GM19324 (cell line): ENCODE results near the gene NOD1.
A peak's percentile ranks its signal among the peaks of the same experiment; 100 is the strongest.

Experiments
- ATAC-seq: cut with Tn5 transposase; IDR thresholded peaks from one replicate; pipeline ENCODE4 v1.9.1; 2021; ENCODE audit warnings: mild to moderate bottlenecking, moderate library complexity; ENCODE audit not compliant: unreplicated experiment, low FRiP score

NOD1 gene

GRCh38 chr7:30472081-30472783, 6.4 kb downstream of the NOD1 start:
- ATAC-seq: no peak

GRCh38 chr7:30471205-30471604, 7.4 kb downstream of the NOD1 start:
- ATAC-seq: no peak

GRCh38 chr7:30470771-30471170, 7.8 kb downstream of the NOD1 start:
- ATAC-seq: no peak

- ATAC-seq: no peak
Measured at GRCh38 chr7:30470163-30470770, 8.3 kb downstream of the NOD1 start.

GRCh38 chr7:30469303-30469702, 9.3 kb downstream of the NOD1 start:
- ATAC-seq: no peak

- no peak for ATAC-seq
Measured at GRCh38 chr7:30468791-30469190, 9.8 kb downstream of the NOD1 start.

GRCh38 chr7:30468041-30468440, 10.5 kb downstream of the NOD1 start:
- ATAC-seq: no peak

GRCh38 chr7:30467271-30467670, 11.3 kb downstream of the NOD1 start:
- no peak for ATAC-seq

GRCh38 chr7:30466266-30466665, 12.3 kb downstream of the NOD1 start:
- no peak for ATAC-seq

- no peak for ATAC-seq
Measured at GRCh38 chr7:30465811-30466180, 12.8 kb downstream of the NOD1 start.

GRCh38 chr7:30465046-30465810, 13.4 kb downstream of the NOD1 start:
- no peak for ATAC-seq

- ATAC-seq: no peak
Measured at GRCh38 chr7:30464231-30464671, 14.3 kb downstream of the NOD1 start.

- peak; percentile 42 for ATAC-seq
Measured at GRCh38 chr7:30463405-30464145, 15.0 kb downstream of the NOD1 start.

GRCh38 chr7:30462179-30462578, 16.4 kb downstream of the NOD1 start:
- no peak for ATAC-seq

- ATAC-seq: no peak
Measured at GRCh38 chr7:30460246-30460633, 18.3 kb downstream of the NOD1 start.

- no peak for ATAC-seq
Measured at GRCh38 chr7:30459591-30460245, 18.9 kb downstream of the NOD1 start.

GRCh38 chr7:30458311-30458710, 20.3 kb downstream of the NOD1 start:
- ATAC-seq: no peak

- no peak for ATAC-seq
Measured at GRCh38 chr7:30453921-30454320, 24.7 kb downstream of the NOD1 start.

- ATAC-seq: no peak
Measured at GRCh38 chr7:30453016-30453415, 25.6 kb downstream of the NOD1 start.

GRCh38 chr7:30452280-30452930, 26.2 kb downstream of the NOD1 start:
- ATAC-seq: no peak
